Measurements from ENCODE around the gene TPP2. TPM values are rescaled to one million over a fixed set of nuclear protein-coding genes. Genes with fewer than 3 reads are reported as not detected.

The TPP2 gene
- total and polyA plus RNA-seq, 10 donors: 19.5 to 95.5 (median 55.1) TPM

DNA sequence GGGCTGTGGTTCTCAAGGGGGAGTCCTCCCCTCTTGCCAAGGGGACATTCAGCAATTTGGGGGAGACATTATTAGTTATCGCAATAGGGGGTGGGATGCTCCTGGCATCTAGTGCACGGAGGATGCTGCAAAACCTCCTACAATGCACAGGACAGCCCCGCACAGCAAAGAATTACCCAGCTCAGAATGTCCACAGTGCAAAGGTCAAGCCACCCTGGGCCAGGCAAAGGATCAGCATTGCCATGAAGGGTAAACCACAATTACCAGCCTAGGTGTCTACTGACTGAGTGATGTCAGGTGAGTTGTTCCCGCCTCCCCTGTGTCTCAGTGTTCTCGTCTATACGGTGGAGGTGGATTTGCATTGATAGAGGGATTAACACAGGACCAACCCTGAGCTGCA lies 100.5 kb downstream of the TPP2 start:
- no peak for DNase-seq
- Histone ChIP-seq H3K27me3 (replicated peaks in 1 of 7) (peaks cover 0 to 16% (median 0%) of the 10 kb centered on the region in 7 donors), H3K27ac (no peak overlapping the region), H3K9me3 (peaks cover 0 to 14% (median 2%) of the 10 kb centered on the region in 8 donors), H3K4me1 (no peaks in the 10 kb centered on the region), H3K36me3 (no peaks in the 10 kb centered on the region), H3K4me3 (no peak overlapping the region)
- intact Hi-C loops (cut with DNase I; ENCODE audit: low total_unique reads): no loop called here
- 76 to 93% (median 86%) methylated on average over 6 of the region's 6 CpGs for WGBS, 5 donors
- TF ChIP-seq POLR2A (IDR thresholded peaks at IDR 0.05) (no peak), POLR2AphosphoS5 (IDR thresholded peaks at IDR 0.05) (no peak)
- TF ChIP-seq, protein P1, sequence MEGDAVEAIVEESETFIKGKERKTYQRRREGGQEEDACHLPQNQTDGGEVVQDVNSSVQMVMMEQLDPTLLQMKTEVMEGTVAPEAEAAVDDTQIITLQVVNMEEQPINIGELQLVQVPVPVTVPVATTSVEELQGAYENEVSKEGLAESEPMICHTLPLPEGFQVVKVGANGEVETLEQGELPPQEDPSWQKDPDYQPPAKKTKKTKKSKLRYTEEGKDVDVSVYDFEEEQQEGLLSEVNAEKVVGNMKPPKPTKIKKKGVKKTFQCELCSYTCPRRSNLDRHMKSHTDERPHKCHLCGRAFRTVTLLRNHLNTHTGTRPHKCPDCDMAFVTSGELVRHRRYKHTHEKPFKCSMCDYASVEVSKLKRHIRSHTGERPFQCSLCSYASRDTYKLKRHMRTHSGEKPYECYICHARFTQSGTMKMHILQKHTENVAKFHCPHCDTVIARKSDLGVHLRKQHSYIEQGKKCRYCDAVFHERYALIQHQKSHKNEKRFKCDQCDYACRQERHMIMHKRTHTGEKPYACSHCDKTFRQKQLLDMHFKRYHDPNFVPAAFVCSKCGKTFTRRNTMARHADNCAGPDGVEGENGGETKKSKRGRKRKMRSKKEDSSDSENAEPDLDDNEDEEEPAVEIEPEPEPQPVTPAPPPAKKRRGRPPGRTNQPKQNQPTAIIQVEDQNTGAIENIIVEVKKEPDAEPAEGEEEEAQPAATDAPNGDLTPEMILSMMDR (IDR thresholded peaks at IDR 0.05 in 8 of 11, conservative IDR thresholded peaks at IDR 0.05 in 3 of 11): no peak

DNA sequence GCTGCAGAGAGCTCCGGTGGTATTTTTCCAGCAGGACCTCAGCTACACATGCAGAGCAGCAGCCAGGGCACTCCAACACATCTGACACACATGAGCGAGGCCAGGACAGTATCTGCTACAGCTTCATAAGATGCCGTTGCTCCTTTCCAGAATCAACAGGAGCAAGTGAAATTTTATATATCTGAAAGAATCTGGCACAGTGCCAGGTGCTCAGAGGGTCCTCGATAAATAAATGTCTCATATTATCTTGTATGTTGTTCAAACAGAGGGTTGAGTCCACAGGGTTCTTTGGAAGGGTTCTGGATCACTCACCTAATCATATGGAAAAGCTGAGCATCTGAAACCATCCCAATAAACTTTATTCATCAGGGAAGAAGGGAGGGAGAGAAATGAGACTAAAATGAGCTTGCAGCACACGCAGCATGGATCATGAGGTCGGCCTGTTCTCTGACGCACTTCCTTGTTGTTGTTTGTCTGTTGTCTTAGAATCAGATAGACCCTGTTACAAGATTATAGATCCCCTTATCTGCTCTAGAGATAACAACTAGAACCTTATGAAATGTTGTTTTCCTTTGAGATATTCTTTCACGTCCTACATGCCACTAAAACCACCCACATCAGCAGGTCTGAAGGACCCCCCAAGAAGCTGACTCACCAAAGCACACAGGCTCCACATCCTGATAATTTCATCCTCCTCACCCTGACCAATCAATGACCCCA lies 101.3 kb downstream of the TPP2 start:
- H3K4me1 ChIP-seq: no peaks in the 10 kb centered on the region
- no peak overlapping the region for H3K4me3 ChIP-seq
- no peaks in the 10 kb centered on the region for H3K36me3 ChIP-seq
- peaks cover 0 to 14% (median 2%) of the 10 kb centered on the region in 8 donors for H3K9me3 ChIP-seq
- peaks cover 0 to 8% (median 0%) of the 10 kb centered on the region in 7 donors for H3K27me3 ChIP-seq (replicated peaks in 1 of 7)
- intact Hi-C loops (cut with DNase I; ENCODE audit: low total_unique reads): no loop called here
- TF ChIP-seq POLR2A (IDR thresholded peaks at IDR 0.05) (no peak), POLR2AphosphoS5 (IDR thresholded peaks at IDR 0.05) (no peak)
- TF ChIP-seq, protein P1 (IDR thresholded peaks at IDR 0.05 in 8 of 11, conservative IDR thresholded peaks at IDR 0.05 in 3 of 11): no peak
- no peak overlapping the region for H3K27ac ChIP-seq
- DNase-seq: no peak
- WGBS, 5 donors: 86 to 93% (median 89%) methylated on average over 8 of the region's 8 CpGs

DNA sequence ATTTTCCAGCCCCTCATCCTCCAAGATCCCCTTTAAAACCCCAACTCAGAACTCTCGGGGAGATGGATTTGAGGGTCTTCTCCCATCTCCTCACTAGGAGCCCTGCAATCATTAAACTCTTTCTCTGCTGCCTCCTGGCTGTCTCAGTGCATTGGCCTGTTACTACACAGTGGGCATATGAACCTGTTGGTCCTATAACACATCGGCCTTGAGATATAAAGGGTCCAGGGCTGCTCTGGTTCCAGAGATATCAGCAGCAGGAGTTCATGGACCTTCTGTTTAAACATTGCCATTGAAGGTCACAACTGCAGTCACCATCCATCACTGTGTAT lies 101.8 kb downstream of the TPP2 start:
- WGBS, 5 donors: 78 to 92% (median 89%) methylated on average over 2 of the region's 2 CpGs
- Histone ChIP-seq H3K4me1 (no peaks in the 10 kb centered on the region), H3K9me3 (peaks cover 0 to 14% (median 2%) of the 10 kb centered on the region in 8 donors), H3K27me3 (replicated peaks in 1 of 7) (peaks cover 0 to 4% (median 0%) of the 10 kb centered on the region in 7 donors), H3K4me3 (no peak overlapping the region), H3K27ac (no peak overlapping the region), H3K36me3 (no peaks in the 10 kb centered on the region)
- TF ChIP-seq, protein P1 (IDR thresholded peaks at IDR 0.05 in 8 of 11, conservative IDR thresholded peaks at IDR 0.05 in 3 of 11): no peak
- TF ChIP-seq POLR2AphosphoS5 (IDR thresholded peaks at IDR 0.05): no peak
- no peak for TF ChIP-seq POLR2A (IDR thresholded peaks at IDR 0.05)
- DNase-seq: no peak
- intact Hi-C loops (cut with DNase I; ENCODE audit: low total_unique reads): no loop called here

DNA sequence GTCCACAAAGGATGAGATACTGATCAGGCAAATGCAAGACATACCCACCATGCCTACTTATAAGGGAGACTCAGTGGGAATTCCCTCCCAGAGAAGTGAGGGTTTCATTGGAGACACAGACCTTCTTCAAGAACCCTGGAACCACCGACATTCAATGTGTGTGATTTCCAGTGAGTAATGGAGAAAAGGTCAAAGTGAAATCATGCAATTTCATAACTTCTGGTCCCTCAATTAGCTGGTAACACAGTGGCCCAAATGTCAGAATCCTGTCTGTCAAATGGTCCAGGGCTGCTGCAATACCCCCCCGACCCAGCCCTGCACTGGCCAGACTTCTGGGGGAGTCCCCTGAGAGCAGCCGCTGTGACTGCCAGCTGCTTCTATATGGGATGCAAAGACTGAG lies 102.7 kb downstream of the TPP2 start:
- Histone ChIP-seq H3K4me1 (no peaks in the 10 kb centered on the region), H3K27me3 (replicated peaks in 1 of 7) (peaks cover 0 to 4% (median 0%) of the 10 kb centered on the region in 7 donors), H3K36me3 (no peaks in the 10 kb centered on the region), H3K4me3 (no peak overlapping the region), H3K27ac (no peak overlapping the region), H3K9me3 (peaks cover 0 to 14% (median 2%) of the 10 kb centered on the region in 8 donors)
- DNase-seq: no peak
- intact Hi-C loops (cut with DNase I; ENCODE audit: low total_unique reads): no loop called here
- no peak for TF ChIP-seq POLR2A (IDR thresholded peaks at IDR 0.05)
- WGBS, 5 donors: 73 to 86% (median 81%) methylated on average over 3 of the region's 3 CpGs
